Activated CD8-positive, alpha-beta memory T cell treated with anti-CD3 and anti-CD28 coated beads for 48 hours (primary cell): ENCODE results near the gene MUC5AC.

ENCODE experiments used
- DNase-seq, 3 experiments: peaks; one replicate each; pipeline ENCODE4 v3.0.0-alpha.2; 2020; ENCODE audit warnings: low read depth in 2 of 3, low spot score in 2 of 3

MUC5AC gene

DNA sequence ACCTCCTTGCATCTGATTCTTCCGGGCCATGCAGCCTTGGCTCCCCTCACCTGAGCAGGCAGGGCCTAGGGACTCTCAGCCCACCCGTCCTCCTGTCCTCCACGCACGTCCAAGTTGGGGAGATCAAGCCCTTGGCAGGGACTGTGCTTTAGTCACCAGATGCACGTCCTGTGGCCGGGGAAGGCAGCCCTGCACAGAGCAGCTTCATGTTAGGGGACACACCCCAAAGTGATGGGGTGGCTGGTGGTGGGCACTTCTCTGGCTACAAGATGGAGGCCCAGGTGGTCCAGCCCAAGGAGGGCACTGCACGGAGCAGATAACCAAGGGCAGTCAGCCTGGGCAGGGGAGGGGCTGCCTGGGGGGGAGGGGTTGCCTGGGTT, 66.3 kb downstream of the MUC5AC start:
- DNase-seq = no peak

DNA sequence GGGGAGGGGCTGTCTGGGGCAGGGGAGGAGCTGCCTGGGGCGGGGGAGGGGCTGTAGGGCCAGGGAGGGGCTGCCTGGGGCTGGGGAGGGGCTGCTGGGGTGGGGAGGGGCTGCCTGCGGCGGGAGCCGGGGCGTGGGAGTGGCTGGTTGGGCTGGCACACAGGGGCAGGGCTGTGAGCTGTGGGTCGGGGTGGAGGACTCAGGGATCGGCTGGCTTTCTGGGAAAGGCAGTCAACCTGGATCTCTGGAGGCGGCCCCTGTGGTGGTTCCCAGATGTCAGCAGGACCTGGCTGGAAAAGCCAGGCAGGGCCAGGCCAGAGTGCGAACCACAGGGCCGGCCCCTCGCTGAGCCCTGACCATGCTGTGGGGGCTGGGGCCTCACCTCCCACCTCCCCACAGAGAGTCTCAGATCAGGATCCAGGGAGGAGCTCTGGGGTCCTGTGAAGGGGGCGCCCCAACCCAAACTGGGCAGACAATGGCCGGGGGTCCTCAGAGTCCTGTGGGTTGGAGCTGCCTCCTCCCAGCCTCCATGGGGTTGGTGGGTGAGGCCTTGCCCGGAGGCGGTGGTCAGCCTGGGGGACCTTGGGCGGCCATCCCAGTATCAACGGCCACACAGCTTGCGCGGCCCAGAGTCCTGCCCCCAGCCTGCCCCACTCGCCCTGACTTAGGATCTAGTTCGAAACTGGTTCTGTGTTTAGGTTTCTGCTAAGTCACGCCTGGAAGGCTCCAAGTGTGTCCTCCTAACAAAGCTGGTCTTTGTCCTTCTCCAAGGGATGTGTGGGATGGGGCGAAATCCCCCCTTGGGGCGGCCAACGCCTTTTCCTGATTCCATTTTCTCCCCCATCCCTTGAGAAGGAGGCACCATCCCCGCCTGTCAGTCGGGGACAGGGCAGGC, 67.0 kb downstream of the MUC5AC start:
- DNase-seq = no peak

DNA sequence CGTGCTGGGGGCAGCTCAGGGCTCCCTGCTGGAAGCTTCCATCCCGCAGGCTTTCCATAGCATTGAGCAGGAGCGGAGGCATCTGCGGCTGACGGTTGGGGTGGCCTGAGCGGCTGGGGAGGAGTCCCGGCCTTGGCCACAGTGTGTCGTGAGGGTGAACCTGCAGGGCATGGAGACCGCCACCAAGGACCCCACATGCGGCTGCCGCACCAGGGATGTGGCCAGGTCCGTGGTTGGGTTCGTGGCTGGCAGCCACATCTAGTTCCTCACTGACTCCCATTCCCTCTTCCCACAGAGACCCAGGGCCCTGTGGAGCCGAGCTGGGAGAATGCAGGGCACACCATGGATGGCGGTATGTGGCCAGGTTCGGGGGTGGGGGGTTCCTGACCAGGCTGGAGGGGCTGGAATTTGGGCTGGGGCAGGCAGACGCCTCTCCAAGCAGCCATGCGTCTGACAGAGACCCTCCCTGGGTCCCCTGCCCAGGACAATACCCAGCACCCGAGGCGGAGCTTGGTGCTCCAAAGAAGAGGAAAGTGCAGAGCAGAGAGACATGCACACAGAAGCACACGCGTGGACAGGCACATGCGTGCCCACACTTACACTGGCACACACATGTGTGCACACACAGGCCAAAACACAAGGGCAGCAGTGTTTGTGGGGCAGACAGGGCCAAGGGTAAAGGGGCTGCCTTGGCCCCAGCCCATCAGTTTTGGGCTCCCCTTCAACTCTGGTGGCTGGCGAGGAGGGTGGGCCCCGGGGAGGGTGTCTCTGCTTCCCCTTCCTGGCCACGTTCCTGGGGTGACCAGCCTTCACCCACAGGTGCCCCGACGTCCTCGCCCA, 67.9 kb downstream of the MUC5AC start:
- no peak for DNase-seq

DNA sequence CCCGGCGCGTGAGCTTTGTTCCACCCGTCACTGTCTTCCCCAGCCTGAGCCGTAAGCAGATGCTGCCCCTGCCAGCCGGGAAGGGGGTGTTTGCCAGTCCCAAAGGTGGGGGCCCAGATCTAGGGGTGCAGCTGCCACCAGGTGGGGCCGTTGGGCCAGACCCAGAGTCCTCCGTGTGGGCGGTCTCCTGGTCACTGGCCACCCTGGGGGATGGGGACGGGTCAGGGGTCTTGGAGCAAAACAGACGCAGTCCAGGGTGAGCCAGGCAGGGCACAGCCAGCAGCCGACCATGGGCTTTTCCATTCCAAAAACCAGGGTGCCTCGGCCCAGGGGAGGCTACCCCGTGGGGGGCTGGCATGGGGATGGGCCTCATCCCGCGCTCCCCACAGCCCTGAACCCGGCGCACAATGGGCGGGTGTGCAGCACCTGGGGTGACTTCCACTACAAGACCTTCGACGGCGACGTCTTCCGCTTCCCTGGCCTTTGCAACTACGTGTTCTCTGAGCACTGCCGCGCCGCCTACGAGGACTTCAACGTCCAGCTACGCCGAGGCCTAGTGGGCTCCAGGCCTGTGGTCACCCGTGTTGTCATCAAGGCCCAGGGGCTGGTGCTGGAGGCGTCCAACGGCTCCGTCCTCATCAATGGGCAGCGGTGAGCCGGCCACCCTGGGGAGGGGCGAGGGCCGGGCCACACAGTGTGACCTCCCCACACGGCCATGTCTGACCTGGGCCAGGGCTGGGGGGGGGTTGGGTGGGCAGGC, 68.7 kb downstream of the MUC5AC start:
- DNase-seq = no peak

DNA sequence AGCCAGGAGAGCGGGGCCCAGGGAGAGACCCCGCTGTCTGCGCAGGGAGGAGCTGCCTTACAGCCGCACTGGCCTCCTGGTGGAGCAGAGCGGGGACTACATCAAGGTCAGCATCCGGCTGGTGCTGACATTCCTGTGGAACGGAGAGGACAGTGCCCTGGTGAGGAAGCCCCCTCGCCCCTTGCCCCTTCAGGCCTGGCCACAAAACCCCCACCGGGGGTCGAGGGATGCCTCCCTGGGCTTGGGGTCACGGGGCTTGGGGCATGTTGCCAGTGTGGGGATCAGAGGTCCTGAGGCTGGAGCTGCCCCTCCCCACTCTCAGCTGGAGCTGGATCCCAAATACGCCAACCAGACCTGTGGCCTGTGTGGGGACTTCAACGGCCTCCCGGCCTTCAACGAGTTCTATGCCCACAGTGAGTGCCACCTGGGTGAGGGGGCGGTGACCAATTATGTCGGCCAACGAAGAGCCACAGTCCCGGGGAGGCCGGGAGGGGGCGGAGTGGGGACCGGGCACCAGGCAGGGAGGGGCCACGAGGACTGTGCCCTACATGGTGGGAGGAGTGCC, 69.3 kb downstream of the MUC5AC start:
- no peak for DNase-seq

DNA sequence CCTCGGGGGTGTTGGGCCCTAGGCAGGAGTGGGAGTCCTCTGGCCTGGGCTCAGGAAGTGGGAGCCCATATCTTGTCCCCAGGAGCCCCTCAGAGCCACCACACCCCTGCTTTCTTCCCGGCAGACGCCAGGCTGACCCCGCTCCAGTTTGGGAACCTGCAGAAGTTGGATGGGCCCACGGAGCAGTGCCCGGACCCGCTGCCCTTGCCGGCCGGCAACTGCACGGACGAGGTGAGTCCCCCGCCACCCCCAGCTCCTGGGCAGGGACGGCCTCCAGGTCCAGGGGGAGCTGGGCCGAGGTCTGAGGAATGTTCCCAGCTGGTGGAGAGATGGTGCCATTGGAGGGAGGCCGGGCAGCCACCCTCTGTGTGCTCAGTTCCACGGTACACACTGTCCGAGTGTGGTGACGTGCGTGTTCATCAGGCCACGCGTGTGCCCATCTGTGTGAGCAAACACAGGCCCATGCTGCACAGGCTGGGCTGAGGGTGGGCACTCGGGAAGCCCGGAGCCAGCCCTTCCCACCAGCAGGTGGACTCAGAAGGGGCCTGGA, 69.9 kb downstream of the MUC5AC start:
- no peak for DNase-seq

DNA sequence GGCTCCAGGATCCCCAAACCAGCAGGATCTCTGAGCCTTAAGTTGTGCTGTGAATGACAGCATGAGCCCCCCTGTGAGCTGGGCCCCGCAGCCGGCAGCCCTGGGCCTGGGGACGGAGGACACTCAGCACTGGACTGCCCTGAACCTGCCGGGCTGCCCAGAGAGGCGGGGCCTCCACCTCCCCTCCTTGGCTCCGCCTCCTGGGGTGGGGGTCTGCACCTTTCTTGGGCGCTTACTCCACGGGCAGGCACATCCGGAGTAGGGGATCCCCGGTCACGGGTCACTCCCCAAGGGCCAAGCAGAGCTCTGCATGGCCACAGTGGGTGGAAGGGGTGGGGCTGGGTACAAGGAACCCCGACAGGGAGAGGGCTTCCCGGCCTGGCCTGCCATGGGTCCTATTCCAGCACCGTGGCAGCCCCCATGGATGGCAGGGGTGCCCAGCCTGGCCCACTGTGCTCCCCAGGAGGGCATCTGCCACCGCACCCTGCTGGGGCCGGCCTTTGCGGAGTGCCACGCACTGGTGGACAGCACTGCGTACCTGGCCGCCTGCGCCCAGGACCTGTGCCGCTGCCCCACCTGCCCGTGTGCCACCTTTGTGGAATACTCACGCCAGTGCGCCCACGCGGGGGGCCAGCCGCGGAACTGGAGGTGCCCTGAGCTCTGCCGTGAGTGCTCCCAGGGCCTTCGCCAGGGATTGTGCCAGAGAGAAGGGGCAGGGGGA, 70.5 kb downstream of the MUC5AC start:
- DNase-seq = no peak

DNA sequence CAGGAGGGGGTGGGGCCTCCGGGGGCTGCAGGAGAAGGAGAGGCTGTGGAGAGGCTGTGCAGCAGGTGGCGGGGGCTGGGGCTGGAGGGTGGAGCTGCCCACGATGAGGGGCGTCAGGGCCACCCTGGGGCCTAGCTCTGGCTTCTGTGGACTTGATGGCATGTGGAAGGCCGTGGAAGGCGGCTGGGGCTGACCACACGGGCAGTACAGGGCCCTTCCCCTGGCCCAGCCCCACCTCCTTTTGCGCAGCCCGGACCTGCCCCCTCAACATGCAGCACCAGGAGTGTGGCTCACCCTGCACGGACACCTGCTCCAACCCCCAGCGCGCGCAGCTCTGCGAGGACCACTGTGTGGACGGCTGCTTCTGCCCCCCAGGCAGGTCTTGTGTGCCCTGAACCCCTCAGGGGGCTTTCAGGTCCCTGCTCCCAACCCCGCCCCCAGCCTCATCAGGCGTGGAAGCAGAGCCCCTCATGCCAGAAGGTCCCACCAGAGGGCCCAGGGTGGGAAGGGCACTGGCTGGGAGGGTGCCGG, 71.2 kb downstream of the MUC5AC start:
- DNase-seq = no peak

DNA sequence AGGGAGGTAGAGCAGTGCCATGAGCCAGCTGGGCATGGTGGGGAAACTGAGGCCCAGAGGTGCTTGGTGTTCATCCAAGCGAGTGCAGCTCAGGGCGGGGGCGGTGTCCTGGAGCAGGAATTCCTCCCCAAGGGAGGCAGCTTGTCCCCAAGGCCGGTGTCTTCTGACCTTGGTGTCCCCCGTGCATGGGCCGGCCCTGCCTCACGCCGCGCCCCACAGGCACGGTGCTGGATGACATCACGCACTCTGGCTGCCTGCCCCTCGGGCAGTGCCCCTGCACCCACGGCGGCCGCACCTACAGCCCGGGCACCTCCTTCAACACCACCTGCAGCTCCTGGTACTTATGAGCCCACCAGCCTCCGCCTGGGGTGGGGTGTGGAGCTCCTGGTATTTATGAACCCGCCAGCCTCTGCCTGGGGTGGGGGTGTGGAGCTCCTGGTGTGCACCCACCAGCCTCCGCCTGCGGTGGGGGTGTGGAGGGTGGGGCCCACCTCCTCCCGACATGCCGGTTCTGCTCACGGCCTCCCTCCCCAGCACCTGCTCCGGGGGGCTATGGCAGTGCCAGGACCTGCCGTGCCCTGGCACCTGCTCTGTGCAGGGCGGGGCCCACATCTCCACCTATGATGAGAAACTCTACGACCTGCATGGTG, 71.8 kb downstream of the MUC5AC start:
- DNase-seq = no peak

DNA sequence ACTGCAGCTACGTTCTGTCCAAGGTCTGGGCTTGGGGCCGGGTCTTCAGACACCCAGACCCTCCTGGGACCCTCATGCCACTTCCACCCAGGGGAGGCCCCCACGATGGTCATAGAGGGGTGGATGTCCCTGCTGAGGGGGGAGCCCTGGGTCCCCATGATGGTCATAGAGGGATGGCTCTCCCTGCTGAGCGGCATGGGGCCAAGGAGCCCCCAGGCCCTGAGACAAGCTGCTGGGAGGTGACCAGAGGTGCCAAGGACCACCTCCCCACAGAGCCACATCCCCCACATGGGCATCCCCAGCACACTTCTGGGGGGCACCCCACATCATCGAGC, 72.3 kb downstream of the MUC5AC start:
- no peak for DNase-seq

DNA sequence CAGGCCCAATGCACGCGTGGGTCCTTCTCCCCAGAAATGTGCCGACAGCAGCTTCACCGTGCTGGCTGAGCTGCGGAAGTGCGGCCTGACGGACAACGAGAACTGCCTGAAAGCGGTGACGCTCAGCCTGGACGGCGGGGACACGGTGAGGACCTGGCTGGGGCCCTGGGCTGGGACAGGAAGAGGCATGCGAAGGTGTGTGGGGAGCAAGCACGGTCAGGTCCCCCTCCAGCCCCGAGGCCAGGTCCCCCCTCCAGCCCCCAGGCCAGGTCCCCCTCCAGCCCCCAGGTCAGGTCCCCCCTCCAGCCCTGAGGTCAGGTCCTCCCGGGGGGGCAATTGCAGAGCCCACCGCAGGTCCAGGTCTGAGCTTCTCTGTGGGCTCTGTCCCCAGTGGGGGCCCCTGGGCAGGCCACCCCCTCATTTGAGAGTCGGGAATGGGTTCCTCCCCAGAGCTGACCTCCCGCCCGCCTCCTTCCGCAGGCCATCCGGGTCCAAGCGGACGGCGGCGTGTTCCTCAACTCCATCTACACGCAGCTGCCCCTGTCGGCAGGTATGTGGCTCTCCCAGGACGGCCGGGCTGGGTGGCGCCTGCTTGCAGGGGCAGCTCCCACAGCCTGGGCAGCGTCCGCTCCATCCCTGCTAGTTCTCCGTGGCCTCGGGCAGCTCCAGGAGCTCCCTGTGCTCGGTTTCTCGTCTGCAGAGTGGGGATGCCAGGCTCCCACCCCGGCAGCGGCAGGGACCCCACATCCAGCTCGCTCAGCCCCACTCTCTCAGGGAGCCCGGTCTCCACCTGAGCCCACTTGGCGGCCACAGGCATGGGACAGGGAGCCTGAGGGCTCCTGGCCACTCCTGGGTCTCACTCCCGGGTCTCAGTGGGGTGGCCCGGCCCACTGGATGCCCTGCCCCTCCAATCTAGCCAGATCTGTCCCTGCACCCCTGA, 73.0 kb downstream of the MUC5AC start:
- no peak for DNase-seq

DNA sequence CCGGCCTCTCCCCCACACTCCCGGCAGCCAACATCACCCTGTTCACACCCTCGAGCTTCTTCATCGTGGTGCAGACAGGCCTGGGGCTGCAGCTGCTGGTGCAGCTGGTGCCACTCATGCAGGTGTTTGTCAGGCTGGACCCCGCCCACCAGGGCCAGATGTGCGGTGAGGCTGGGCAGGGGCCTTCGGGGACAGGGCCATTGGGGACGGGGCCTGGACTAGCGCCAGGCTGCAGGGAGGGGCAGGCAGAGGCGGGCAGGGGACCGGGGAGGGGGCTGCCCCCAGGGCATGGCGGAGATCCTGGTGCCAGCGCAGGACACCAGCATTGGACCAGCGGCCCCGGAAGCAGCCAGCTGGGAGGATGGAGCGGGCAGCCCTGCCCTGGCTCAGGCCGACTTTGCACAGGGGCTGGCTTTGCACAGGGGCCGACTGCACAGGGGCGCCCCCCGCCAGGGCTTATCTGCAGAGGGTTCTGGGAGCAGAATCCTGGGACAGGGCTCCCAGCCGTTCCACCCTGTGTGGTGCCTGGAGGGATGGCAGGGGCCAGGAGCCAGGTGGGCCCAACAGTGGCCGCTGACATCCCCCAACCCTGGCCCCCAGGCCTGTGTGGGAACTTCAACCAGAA, 73.8 kb downstream of the MUC5AC start:
- DNase-seq = no peak

DNA sequence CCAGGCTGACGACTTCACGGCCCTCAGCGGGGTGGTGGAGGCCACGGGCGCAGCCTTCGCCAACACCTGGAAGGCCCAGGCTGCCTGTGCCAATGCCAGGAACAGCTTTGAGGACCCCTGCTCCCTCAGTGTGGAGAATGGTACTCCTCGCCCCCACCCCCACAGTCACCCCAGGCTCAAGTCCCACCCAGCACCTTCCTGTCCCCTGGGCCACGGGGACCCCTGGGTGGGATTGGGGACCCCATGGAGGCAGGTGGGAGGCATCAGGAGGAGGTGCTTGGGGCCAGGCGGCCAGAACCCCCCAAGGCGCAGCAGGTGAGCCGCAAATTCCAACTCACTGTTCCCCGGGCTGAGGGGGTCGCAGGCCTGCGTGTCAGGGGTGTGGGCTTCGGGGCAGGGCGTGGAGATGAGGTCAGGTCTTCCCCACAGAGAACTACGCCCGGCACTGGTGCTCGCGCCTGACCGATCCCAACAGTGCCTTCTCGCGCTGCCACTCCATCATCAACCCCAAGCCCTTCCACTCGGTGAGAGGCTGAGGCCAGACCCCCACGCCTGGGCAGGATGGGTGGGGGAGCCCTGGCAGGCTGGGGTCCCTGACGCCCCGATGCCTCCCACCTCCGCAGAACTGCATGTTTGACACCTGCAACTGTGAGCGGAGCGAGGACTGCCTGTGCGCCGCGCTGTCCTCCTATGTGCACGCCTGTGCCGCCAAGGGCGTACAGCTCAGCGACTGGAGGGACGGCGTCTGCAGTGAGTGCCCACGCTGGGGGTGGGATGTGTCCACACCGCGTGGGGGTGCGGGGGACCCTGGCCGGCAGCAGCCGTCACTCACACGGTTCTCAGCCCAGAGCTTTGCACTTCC, 74.5 kb downstream of the MUC5AC start:
- no peak for DNase-seq

DNA sequence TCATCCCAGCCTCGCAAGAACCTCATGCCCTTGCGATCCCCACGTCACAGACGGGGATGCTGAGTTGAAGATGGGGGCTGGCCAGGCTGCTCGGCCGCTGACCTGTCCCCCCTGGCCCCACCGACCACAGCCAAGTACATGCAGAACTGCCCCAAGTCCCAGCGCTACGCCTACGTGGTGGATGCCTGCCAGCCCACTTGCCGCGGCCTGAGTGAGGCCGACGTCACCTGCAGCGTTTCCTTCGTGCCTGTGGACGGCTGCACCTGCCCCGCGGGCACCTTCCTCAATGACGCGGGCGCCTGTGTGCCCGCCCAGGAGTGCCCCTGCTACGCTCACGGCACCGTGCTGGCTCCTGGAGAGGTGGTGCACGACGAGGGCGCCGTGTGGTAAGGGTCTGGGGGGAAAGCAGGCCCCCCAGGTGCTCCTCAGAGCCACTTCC, 75.1 kb downstream of the MUC5AC start:
- no peak for DNase-seq

DNA sequence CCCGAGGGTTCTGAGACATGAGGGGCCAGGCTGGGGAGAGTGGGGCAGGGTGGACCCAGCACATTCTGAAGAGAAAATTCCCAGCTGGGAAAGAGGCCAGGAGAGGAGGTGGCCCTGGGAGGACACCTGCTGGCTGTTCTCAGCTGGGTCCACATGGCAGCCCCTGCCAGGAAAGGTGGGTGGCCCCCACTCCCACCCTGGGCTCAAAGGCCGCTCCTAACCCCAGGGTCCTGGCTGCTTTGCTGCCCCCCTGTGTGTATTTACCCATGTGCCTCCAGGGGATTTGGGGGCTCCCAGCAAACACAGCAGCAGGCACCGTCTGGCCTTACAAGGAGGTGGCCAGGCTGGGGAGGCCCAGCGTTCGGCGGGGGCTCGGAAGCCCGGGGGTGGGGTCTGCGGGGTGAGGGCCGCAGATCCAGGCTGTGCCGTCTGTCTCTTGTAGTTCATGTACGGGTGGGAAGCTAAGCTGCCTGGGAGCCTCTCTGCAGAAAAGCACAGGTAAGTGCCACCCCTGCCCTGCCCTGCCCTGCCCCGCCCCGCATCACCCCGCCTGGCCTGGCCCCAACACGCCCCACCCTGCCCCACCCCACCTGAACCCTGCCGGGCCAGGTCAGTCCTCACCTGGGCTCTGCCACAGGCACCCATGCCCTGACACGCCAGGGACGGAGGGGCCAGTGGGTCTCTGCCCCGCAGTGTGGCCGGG, 75.7 kb downstream of the MUC5AC start:
- DNase-seq = no peak

DNA sequence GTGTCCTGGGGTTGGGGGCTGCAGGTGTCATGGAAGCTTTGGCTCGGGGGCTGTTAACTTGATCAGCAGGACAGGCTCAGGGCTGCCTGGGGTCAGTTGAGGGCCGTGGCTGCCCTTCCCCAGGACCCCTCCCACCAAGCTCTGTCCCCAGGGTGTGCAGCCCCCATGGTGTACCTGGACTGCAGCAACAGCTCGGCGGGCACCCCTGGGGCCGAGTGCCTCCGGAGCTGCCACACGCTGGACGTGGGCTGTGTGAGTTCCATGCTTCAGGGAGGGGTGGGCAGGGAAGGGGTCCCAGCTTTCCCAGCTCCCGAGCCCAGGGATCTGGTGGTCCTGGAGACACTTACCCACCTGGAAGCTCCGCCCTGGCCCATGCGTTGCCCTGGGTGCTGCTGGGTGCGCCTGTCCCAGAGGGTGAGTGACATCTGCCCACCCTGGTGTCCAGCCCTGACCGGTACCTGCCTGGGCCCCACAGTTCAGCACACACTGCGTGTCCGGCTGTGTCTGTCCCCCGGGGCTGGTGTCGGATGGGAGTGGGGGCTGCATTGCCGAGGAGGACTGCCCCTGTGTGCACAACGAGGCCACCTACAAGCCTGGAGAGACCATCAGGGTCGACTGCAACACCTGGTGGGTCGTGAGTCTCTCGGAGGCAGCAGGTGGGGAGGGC, 76.4 kb downstream of the MUC5AC start:
- DNase-seq = no peak
